ENCODE measurements around the gene ADCY2. TPM values are rescaled to one million over a fixed set of nuclear protein-coding genes. Genes with fewer than 3 reads are reported as not detected.
A peak's percentile ranks its signal among the peaks of the same experiment; 100 is the strongest.

Gene ADCY2
- total RNA-seq, 1 experiment from 2014 or later = 31.3 TPM

DNA sequence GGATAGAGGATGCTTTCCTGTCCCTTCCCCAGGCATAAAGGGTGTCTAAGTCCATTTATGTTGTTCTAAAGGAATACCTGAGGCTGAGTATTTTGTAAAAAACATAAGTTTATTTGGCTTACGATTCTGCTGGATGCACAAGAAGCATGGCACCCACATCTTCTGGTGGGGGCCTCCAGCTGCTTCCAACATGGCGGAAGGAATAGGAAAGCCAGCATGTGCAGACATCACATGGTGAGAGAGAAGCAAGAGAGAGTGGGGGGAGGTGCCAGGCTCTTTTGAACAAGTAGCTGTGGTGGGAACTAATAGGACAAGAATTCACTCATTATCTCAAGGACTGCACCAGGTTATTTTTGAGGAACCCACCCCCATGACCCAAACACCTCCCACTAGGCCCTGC, 77.2 kb downstream of the ADCY2 start:
- Histone ChIP-seq H3K14ac (ENCODE audit: insufficient read depth, low read length) (no peak overlapping the region), H2BK120ac (ENCODE audit: low read depth, low read length, poor library complexity, severe bottlenecking) (no peak overlapping the region), H3T11ph (ENCODE audit: low read length) (no peak overlapping the region), H4K91ac (ENCODE audit: insufficient read length, low read depth, low read length) (peak overlapping the region; percentile 27), H3K79me1 (ENCODE audit: insufficient read depth, low read depth, low read length, poor library complexity, severe bottlenecking) (peaks cover 2% of the 10 kb centered on the region), H3K4ac (ENCODE audit: low read depth, low read length) (no peak overlapping the region), H2BK12ac (ENCODE audit: insufficient read length, low read depth, low read length) (no peak overlapping the region), H2BK20ac (ENCODE audit: low read depth, low read length, poor library complexity, severe bottlenecking) (no peak overlapping the region), H3K4me1 (ENCODE audit: insufficient read depth, low read length) (peaks cover 12% of the 10 kb centered on the region), H3K27ac (ENCODE audit: insufficient read length, low read depth, low read length) (peak overlapping the region; percentile 63), H3K9ac (ENCODE audit: extremely low read depth, insufficient read length, low read length) (no peak overlapping the region), H3K79me2 (ENCODE audit: insufficient read depth, low read length) (peaks cover 8% of the 10 kb centered on the region; the same call in 1 of the 2 replicates), H2AK5ac (ENCODE audit: insufficient read length, low read length) (peak overlapping the region; percentile 97), H3K23ac (ENCODE audit: insufficient read length, low read depth, low read length) (no peak overlapping the region), H3K23me2 (ENCODE audit: insufficient read length, low read depth, low read length, poor library complexity, severe bottlenecking) (no peaks in the 10 kb centered on the region), H3K4me2 (ENCODE audit: insufficient read depth, insufficient read length, low read length) (peak overlapping the region; percentile 37), H3K56ac (ENCODE audit: insufficient read length, low read depth, low read length) (no peak overlapping the region), H2AFZ (ENCODE audit: low read length) (no peak overlapping the region), H2BK15ac (ENCODE audit: low read depth, low read length) (no peak overlapping the region), H4K8ac (replicated peaks; ENCODE audit: insufficient read length, low read depth, low read length) (no peak overlapping the region), H3K18ac (ENCODE audit: insufficient read length, low read depth, low read length) (no peak overlapping the region), H2BK5ac (ENCODE audit: insufficient read length, low read length) (no peak overlapping the region), H4K5ac (ENCODE audit: insufficient read length, low read depth, low read length) (no peak overlapping the region), H4K20me1 (ENCODE audit: control insufficient read depth, insufficient read depth, insufficient read length) (no peaks in the 10 kb centered on the region), H3K9me3 (ENCODE audit: control insufficient read depth, low read depth, low read length) (no peaks in the 10 kb centered on the region), H3K27me3 (ENCODE audit: insufficient read depth, low read length) (no peaks in the 10 kb centered on the region)
- Mint-ChIP-seq H3K4me1 (peaks cover 22 to 27% of the 10 kb centered on the region in 2 experiments), H3K27me3 (ENCODE audit: low read depth) (no peaks in the 10 kb centered on the region), H3K4me3 (no peak overlapping the region), H3K36me3 (ENCODE audit: insufficient read depth in 1 of 3, low read depth in 3 of 3) (peaks cover 13 to 44% (median 20%) of the 10 kb centered on the region in 3 experiments), H3K9me3 (peaks cover 21 to 29% of the 10 kb centered on the region in 2 experiments), H3K27ac (peak overlapping the region; percentile 78 to 97 (median 79))
- no CpG with 5 or more reads among the region's 2 CpGs for WGBS (ENCODE audit: extremely low coverage, insufficient read length, low lambda C conversion rate)
- DNase-seq = no peak
- TF ChIP-seq CTCF (conservative IDR thresholded peaks at IDR 0.05) = no peak

All from H9 (cell line).